CD4-positive, alpha-beta T cell treated with Interleukin-15 for 4 hours (primary cell): Measurements from ENCODE around the gene RNF40.

Source experiments
- DNase-seq: peaks from one replicate; pipeline ENCODE4 v3.0.0-alpha.2; 2020; ENCODE audit warnings: low spot score

The RNF40 gene

DNA sequence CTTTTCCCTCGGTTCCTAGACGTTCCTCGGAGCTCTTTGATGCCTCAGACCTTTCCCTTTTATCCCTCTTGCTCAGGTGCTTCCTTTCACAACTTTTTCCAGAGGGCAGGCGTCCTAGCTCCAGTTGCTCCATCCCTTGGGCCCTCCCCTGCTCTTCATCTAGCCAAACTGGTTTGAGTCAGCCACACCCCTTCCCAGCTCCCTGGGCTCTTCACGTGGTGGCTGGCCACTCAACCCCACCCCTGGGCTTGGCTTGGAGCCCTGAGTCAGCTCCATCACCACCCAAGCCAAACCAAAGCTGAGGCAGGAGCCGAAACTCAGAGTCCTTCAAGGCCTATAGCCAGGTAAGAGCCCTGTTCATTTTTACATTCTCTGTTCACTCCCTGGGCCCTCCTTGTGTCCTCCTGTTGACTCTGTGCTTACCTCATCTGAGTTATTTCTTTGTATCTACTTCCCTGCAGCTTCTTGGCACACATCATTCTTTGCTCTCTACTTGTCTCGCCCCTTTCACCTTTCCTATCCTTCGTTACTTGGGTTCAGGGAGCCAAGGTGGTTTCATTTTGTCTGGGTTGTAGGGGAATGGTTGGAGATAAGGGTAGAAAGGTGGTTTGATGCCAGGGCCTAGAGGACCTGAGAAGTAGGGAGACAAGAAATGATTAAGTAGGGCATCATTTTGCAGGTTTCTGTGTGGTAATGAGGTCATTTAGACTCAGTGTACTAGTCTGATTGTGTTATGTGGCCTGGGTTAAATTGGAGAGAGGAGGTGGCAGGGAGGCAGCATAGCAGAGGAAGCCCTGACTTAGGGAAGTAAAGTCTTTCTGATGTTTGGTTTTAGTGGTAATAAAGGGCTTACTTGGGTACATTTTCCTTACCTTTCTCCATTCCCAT lies 21.5 kb upstream of the RNF40 start:
- no peak for DNase-seq

DNA sequence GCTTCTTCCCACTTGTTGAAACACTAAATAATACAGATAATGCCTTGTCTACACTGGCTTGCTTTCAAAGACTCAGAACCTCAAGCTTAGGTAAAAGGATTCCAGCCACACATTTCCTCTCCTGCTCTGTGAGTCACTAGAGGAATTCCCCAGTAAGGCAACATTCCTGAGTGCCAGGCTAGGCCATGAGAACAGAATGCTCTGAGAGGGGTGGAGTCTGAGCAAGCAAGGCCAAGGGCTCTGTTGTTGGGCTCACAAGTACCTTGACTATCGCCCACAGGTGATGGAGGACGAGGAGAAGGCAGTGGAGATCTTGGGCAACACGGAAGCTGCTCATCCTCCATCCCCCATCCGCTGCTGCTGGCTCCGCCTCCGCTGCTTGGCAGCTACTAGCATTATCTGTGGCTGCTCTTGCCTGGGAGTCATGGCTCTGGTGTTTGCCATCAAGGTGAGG lies 20.6 kb upstream of the RNF40 start:
- no peak for DNase-seq

DNA sequence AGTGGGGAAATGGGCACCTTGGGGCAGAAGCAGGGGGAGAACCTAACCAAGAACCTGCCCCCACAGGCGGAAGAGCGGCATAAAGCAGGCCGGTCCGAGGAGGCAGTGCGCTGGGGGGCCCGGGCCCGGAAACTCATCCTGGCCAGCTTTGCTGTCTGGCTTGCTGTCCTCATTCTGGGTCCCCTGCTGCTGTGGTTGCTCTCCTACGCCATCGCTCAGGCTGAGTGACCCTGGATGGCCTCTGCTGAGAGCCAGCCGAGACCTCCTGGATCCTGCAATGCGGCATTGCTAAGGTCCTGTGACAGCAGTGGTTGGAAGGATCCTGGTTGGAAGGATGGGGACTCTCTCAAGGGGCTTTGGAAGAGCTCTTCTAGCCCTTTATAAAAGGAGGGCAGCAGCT lies 18.4 kb upstream of the RNF40 start:
- no peak for DNase-seq

DNA sequence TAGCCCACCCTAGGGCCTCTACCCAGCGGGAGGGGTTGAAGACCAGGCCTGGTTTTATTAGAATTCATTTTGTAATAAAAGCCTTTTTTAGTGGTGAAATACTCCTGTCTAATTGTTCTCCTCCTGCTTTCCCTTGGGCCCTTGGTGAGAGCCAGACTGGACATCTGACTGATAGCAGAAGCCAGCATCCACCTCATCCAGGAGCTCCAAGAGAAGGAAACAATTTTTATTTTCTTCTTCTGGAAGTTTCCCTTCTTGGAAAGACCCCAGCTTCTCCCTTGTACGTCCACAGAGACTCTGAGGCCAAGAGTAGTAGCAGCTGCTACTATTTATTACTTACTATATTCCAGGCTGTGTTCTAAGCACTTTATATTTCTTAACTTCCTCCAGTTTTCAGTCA lies 17.9 kb upstream of the RNF40 start:
- no peak for DNase-seq

DNA sequence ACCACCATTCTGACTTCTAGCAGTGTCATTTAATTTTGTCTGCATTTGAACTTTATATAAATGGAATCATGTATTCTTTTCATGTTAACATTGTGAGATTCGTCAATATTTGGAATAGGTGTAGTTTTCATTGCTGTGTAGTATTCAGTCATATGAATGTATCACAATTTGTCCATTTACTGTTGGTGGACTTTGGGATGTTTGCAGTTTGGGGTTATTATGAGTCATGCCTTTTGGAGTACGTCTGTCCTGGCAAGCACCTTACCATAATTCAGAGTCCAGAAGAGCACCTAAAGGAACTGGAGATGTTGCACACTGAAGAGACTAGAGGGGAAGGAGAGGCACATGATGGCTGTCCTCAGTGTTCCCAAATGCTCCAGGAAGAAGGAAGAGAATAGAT lies 17.0 kb upstream of the RNF40 start:
- no peak for DNase-seq

DNA sequence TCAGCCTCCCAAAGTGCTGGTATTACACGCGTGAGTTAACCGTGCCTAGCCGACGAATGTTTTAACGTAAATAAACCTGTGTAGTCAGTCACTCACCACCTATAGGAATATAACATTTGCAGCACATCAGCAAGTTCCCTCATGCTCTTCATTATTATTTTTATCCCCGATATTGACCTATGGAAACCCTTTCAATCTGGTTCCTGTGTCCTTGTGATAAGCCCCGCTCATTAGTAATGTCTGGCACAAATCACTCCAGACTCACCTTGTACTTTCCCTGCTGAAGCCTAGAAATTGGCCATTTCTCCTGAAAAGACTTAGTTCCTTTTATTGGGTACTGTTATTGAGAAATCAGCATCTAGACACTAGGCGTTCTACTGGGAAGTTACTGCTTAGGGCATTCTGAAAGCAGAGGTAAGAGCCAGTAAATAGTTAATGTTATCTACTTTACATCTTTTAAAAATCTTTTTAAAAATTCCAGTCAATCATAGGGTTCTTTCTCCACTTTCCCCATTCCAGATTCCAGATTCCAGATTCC lies 15.4 kb upstream of the RNF40 start:
- no peak for DNase-seq

DNA sequence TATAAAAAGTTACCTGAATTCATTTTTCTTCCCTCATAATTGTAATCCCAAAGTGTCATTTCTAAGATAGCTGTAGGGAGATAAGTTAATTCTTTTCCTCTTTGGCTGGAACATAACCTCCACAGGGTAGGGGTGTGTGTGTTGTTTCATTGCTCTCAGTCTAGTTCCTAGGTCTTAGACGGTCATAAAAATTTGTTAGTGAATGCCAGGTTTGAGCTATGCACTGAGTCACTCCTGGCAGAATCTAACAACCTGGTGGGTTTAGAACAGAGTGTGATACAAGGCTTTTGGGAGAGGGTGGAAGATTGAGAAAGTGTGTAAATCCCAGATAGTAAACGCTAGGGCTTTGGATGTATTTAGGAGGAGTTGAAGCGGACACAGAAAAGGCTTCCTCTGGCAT lies 14.8 kb upstream of the RNF40 start:
- no peak for DNase-seq

DNA sequence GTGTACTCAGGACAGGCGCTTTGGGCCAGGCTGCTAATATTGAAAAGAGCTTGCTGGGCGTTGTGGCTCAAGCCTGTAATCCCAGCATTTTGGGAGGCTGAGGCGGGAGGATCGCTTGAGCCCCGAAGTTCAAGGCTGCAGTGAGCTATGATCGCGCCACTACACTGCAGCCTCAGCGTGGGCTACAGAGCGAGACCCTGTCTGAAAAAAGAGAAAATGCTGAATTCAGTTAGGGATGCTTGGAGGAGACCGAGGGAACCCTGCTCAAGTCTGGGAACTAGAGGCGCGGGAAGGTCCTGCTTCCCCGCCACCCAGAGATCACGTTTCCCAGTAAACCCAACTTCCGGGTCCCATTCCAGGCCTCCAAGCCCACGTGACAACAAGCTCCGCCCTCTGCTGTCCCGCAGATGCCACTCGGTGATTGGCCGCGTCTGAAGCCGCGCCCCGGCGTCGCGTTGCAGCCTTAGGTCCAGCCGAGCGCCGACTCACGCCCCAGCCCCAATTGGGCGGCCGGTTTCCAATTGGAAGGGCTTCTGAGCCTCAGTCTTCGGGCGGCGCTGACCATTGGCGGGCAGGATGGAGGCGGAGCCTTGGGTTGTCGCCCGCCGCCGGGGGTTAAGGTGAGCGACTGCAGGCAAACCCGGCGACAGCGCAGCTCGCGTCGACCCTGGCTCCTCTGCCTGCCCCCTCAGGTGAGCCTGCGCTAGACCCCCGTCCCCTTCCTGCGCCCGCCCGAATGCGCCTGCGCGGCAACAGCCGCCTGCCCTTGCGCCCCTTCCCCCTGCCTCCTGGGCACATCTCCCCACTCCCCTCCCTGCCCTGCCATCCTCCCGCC lies 14.1 kb upstream of the RNF40 start, which contains the start of gene PHKG2:
Gene PHKG2, plus strand, starts transcription at position 627 of the 835 bp plus-strand sequence. CDS start 396 bp downstream, outside the sequence.
- DNase-seq: peak; percentile 97

DNA sequence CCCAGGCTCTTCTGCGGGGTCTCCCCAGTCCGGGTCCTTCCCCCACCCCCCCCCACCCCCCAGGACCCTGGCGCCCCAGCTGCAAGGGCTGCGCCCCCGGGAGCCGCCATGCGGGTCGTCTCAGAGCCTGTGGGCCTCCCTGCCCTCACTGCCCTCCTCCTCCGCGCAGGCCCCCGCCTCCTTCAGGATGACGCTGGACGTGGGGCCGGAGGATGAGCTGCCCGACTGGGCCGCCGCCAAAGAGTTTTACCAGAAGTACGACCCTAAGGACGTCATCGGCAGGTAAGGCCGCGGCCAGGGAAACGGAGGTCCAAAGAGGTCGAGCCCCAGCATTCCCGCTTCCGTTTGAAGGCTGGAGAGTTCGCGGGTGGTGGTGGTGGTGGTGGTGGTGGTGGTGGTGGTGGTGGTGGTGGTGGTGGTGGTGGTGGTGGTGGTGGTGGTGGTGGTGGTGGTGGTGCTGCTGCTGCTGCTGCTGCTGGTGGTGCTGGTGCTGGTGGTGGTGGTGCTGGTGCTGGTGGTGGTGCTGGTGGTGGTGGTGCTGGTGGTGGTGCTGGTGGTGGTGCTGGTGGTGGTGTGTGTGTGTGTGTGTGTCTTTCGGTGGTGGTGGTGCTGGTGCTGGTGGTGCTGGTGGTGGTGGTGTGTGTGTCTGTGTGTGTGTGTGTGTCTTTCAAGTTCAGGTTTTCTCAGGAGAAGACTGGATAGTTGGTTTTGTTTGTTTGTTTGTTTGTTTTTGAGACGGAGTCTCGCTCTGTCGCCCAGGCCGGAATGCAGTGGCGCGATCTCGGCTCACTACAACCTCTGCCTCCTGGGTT lies 13.3 kb upstream of the RNF40 start:
- DNase-seq: no peak

DNA sequence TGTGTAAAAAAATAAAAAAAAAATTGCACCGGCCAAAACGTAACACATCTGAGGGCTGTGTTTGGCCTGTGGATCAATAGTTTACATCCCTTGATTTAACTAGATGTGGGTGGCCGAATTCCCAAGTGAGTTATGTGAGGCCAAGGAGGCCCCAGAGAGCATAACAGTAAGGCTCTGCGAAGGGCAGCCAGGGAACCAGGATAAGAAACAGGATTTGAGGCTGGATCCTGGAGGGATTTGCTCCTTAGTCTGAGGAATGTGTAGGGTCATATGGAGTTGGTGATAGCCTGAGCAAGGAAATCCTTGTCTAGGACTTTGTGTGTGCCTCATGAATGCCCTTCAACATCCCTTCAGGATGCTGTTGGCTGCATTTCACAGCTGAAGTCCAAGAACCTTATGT lies 11.9 kb upstream of the RNF40 start:
- DNase-seq: no peak

DNA sequence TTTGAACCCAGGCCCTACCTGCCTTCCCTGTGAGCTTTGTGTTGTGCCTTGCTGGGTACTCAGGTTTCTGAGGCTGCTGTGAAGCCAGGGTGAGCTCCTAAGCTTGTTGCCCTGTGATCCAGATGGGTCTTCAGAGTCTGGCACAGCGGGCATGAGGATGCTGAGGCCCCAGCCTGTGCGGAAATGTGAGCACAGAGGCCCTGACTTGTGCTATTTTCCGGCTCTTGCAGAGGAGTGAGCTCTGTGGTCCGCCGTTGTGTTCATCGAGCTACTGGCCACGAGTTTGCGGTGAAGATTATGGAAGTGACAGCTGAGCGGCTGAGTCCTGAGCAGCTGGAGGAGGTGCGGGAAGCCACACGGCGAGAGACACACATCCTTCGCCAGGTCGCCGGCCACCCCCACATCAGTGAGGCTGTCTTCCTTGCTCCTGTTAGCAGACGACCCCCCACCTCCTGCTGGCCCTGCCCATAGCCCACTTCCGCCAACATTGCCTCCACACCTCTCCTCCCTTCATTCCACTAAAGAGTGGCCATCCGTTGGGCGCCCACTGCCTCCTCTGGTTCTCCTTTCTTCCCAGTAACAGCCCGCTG lies 11.2 kb upstream of the RNF40 start:
- DNase-seq: no peak

DNA sequence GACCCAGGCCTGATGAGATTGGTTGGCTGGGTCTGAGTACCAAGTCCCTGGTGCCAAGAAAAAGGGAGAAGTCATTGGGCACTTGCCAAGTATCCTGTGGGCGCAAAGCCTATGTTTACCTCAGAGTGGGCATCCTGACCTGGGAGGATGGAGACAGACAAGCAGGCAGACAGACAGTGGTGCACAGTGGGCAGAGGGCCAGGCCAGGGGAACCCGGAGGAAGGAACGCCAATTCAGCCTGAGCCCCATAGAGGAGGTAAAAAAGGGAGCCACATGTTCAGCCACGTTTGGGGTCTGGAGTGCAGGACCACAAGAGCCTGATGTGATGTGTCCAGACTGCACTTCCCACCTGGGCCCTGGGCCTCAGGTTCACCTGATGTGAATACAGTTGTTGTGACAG lies 8.5 kb upstream of the RNF40 start:
- DNase-seq: no peak

DNA sequence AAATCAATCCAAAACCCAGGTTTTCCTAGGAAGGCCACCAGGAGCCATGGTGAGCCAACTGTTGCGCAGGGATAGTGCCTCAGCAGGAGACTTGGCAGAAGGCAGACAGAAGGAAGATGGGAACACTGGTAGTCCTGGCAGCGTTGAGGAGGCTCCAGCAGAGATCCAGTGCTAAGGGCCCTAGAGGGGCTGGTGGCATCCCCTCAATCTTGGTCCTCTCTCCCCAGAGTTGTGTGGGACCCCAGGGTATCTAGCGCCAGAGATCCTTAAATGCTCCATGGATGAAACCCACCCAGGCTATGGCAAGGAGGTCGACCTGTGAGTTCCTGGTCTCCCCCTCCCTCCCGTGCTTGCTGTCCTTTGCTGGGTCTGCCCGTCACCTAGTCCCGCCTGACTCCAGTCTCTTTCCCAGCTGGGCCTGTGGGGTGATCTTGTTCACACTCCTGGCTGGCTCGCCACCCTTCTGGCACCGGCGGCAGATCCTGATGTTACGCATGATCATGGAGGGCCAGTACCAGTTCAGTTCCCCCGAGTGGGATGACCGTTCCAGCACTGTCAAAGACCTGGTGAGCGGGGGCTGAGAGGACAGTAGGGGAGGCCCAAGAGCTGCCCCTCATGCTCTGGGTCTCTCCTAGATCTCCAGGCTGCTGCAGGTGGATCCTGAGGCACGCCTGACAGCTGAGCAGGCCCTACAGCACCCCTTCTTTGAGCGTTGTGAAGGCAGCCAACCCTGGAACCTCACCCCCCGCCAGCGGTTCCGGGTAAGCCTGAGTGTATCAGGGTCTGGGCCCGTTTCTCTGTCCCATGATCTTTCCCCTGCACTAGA lies 6.0 kb upstream of the RNF40 start:
- no peak for DNase-seq

DNA sequence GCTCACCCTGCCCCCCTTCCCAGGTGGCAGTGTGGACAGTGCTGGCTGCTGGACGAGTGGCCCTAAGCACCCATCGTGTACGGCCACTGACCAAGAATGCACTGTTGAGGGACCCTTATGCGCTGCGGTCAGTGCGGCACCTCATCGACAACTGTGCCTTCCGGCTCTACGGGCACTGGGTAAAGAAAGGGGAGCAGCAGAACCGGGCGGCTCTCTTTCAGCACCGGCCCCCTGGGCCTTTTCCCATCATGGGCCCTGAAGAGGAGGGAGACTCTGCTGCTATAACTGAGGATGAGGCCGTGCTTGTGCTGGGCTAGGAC lies 5.4 kb upstream of the RNF40 start:
- DNase-seq: no peak

DNA sequence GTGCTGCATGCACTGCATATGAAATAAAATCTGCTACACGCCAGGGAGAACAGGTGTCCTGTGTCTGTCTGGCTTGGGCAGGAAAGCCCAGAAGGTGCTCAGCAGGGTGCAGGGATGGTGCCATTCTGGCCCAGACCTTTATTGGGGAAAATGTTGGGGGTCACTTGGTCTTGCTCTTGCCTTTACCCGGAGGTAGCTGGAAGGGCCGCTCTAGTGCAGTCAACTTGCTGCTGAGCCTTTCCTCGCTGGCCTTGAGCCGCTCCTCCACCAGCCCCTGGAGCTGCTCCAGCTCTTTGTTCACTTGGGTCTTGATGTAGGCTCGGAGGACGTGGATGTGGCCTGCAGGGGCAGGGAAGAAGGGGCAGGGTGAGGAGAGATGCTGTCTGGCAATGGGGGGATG lies 4.8 kb upstream of the RNF40 start:
- DNase-seq: no peak

DNA sequence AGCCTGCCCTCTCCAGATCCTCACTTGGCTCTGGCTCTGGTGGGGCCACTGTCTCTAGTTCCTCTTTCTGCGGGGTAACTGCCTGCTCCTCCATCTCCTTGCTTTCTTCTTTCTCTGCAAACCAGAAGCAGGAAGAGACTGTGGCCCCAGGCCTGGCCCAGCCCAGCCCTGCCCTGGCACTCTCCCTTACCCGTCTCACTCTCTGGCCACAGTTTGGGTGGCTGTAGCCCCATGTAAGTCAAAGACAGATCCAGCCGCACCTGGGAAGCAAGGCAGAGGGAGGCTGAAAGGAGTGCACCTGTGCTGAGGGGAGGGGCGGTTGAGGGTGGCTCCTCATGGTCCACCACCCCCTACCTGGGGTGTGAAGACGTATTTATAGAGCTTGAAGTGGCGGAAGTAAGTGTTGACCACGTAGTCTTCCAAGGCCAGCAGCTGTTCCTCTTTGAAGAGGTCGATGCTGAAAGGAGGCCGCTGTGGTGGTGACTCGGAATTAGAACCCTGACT lies 3.1 kb upstream of the RNF40 start:
- DNase-seq: no peak

DNA sequence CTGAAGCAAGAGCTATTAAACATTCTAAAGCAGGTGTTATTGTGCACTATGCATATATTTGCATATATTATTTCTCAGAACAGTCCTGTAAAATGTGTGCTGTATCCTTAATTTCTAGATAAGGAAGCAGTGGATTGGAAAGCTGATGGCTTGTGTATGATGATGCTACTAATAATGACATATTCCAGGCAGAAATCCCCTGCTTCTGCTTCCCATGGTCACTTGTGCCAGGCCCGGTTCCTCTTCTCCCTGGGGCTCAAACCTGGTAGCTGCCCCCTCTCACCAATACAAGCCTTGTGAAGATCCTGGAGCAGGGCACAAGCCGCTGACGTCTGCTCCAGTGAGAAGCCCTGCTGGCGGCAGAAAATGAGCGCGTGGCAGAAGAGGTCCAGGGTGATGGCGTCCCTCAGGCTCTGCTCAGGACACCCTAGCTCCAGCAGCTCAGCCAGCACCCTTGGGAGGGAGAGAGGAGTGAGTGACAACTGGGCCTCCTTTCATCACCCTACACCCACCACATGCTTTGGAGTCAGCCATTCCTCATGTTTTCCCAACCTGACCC lies 2.0 kb upstream of the RNF40 start:
- DNase-seq: no peak

DNA sequence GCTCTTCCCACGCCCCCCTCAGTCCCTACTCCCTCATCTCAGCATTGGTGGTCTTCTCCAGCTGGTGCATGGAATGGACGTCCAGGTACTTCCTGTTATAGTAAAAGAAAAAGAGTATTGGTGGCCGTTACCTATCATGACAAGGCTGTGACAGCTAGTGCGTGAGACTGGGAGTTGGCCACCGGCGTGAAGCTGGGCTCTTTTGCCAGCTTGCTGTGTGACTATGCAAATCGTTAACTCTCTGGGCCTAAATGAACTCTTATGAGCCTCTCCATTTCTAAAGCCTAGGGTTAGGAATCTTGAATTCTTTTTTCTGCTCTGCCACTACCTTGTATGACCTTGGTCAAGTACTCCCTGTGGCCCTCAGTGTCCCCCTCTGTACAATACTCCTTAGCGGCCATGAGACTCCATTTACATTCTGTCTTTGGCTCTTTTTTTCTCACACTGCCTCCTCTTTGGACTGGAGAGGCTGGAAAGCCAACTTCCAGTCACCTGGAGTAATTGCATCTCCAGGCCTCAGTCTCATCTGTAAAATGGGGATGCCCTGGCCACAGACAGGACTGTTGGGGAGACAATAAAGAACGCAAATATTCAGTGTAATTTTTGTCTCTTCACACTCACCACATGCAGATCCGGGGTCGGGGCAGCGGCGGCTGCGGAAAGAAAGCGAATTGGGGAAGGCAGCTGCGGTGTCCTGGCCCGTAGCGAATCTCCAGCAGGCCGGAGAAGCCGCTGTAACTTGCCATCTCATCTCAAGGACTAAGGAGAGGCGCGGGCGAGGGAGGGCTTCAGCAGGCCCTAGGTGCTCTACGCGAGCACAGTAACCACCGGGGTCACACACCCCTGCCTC lies 1.3 kb upstream of the RNF40 start:
- DNase-seq: no peak

DNA sequence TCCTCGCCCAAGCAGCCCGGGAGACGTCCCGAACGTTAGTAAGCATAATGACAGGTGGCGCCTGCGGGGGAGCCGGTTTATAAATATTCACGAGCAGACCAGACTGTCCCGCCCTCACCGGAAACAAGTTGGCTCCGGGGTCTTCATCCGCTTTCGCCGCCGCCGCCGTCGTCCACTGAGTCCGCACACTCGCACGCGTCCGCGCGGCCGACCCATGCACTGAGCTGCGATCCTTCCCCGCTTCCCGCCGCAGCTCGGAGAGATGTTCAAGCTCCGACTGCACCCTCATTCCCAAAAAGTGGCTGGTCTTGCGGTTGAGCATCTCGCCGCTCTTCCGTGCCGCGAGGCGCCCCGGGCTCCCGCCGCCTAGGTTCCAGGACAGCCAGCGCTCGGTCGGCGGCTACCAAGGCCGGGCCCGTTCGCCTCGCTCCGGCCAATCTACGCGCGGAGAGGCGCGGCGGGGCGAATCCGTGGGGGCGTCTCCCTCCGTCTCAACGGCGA lies 645 bp upstream of the RNF40 start:
- peak; percentile 21 for DNase-seq
